ENCODE measurements around the gene STPG4.

STPG4 gene

GRCh38 chr2:47086054-47086471 is 69.0 kb downstream of the STPG4 start:
- DNase-seq: no peak

DNA sequence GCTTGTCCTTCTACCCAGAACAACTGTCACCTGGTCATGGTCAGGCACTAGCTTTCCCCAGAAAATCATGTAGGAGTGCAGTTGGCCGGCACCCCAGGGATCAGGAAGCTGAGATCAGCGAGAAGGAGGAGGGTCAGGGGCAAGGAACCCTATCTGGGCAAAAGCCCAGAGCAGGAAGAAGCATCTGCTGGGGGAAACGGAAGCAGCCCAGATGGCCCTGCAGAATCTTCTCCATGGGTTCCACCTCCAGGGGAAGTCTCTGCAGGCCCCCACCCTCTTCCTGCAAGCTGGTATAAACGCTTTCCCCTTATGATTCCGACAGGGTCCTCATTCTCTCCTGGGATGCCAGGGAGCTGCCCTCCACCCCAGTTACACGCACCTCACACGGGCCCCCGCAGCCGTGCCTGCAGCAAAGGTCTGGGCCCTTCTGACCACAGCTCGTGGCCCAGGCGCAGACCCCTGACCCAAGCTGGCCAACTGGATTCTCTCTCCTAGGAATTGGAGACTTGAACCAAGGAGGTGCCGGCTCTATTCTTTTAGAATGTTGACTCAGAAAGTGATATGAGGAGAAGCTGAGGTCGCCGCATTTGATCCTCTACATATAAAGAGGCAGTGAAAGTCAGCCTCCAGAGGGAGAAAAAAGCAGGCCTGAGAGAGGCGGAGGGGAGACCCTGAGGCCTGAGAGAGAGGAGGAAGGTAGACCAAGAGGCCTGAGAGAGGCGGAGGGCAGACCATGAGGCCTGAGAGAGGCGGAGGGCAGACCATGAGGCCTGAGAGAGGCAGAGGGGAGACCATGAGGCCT is 71.0 kb downstream of the STPG4 start:
- no peak for DNase-seq

GRCh38 chr2:47083485-47083884 is 71.6 kb downstream of the STPG4 start:
- no peak for DNase-seq

DNA sequence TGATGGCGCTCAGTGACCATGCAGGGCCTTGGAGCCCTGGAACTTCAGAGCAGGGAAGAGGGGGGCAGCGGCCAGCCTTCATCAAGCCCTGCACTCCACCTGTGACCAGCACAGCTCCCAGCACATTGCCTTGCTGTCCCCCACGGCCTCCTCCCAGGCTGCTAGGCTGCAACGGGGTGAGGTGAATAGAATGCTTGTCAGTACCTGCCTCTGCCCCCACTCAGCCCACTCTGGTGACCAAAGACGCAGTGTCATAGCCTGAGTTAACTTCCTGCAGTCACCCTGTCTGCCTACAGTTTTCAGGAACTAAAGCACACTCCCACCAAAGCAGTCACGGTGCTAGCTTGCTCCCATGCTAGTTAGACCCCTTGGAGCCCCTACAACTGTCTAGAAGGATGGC is 72.1 kb downstream of the STPG4 start:
- no peak for DNase-seq

GRCh38 chr2:47080888-47081301 is 74.2 kb downstream of the STPG4 start:
- no peak for DNase-seq

GRCh38 chr2:47079515-47080412 is 75.3 kb downstream of the STPG4 start:
- no peak for DNase-seq

DNA sequence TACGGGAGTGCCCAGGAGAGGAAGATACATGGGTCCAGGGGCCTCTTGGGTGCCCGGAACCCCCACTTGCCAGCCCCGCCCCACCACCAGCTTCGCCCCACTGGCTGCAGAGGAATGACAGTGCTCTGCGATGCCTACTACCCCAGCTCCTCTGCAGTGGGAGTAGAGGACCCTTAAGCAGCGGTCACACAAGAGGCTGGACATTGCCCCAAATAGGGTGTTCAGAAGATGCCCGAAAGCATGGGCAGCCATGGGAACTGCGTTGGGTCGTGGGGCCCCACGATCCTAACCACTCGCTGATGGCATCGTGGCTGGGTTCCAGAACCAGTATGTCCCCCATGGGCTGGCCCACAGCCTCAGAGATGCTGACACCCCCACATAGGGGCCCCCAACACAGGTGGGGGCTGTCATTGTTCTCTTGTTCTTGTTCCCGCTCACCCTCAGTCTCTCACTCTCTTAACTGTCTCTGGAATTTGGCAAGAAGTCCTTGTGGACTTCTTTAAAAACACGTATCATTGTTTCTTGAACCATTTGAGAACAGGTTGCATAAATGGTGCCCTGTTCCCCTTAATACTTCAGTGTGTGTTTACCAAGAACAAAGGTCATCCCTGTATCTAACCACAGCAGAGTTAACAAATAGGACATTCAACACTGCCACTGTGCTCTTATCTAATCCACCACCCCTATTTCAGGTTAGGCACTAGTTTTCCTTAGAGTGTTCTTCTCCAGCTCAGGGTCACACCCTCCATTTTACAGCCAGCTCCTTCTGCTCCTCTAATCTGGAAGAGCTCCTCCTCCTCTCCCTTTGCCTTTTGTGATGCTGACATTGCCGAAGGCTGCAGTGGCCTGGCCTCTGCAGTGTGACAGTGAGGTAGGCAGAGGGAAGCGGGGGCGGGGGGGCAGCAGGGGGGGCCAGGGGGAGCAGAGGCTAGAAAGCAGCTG is 76.3 kb downstream of the STPG4 start:
- no peak for DNase-seq

- no peak for DNase-seq
Measured at GRCh38 chr2:47077442-47078117, 77.5 kb downstream of the STPG4 start.

GRCh38 chr2:47076586-47077441 is 78.3 kb downstream of the STPG4 start:
- no peak for DNase-seq

DNA sequence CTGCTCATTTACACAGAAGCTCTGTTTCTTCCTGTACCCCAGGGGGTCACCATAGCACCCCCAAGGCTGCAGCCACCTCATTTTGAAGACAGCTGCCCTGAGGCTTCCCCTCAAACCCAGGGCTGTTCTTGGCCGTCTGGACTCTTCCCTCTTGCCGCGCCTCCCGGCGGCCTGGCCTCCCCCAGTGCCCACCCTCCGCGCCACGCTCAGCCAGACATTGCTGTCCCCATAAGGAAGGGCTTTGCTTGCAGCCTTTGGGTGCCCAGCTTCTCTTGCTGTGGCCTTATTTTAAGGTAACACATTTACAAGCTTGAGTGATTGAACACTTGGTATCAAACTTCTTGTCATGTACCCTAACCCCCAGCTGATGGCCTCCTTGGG is 79.0 kb downstream of the STPG4 start:
- no peak for DNase-seq

GRCh38 chr2:47075361-47076125 is 79.6 kb downstream of the STPG4 start:
- DNase-seq: no peak

DNA sequence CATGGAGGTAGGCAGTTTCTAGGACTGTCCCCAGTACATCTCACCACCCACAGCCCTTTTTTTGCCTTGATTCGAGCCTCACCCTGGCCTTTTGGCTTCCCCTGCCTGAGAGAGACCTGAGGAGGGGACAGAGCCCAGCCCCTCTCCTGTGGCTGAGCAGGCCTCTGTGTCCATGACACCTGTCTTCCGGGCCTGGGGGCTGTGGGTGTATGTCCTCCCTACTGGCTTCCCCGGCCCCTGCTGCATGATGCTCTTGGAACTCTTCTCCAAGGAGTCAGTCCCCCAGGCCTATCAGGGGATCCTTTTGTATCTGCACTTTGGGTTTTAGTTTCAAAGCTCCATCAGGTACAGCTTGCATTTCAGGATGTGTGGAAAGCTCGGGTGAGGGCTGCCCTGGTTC is 80.4 kb downstream of the STPG4 start:
- no peak for DNase-seq

DNA sequence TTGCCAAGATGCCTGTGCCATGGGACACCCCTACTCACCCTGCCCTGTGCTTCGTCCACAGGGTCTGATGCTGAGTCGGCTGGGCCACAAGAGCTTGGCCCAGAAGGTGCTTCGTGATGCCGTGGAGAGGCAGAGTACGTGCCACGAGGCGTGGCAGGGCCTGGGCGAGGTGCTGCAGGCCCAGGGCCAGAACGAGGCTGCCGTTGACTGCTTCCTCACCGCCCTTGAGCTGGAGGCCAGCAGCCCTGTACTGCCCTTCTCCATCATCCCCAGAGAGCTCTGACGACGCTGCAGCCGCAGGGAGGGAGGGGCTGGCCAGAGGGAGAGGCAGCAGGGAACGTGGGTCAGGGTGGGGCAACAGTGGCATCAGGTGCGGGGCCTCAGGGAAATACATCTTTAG is 81.5 kb downstream of the STPG4 start:
- no peak for DNase-seq

- no peak for DNase-seq
Measured at GRCh38 chr2:47073217-47073616, 81.9 kb downstream of the STPG4 start.

DNA sequence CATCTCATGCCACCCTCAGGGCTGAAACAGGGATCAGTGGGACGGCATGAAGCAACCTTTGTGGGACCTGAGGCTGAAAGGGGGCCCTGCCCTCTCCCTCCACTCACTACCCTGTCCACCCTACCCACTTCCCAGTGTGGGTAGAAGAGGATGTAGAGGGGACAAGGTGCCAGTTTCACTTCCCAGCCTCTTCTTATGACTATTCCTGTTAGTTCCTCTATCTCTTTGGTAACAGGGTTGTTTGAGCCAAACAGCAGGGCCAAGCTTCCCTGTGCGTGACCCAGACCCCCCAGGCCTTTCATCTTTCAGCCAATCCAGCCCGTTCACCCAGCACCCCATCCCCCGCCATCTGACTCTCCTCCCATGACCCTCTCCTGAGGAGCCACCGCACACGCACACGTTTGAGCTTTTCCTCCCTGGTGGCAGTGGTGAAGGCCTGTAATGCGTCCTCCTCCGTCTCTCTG is 82.3 kb downstream of the STPG4 start:
- no peak for DNase-seq

DNA sequence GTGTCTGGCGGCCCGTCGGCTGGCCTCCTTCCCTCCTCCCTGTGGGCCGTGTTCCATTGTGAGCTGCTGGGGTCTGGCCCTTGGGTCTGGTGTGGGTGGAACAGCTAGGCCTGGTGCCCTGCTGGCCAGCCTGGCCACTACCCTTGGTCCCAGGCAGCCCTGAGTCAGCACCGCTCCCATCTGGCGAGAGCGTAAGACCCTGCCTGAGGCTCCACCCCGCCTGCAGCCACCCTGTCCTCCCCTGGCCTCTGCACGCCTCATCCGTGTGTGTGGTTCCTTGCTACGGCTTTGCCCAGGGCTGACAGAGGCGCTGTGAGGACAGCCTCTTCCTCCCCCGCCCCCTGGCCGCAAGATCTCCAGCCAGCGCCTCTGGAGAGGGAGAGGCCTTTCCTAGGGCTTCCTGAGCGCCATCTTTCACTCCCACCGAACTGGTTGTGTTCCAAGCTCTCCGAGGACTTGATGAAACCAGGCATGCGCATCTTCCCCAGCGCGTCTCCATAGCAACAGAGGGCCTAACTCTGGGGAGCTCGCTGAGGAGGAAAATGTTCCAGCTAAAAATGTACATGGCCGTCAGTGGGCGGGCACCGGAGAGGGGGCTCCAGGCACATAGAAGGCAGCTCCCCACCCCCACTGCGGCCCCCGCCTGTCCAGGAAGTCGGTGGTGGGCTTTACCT is 83.0 kb downstream of the STPG4 start:
- DNase-seq: no peak

- no peak for DNase-seq
Measured at GRCh38 chr2:47070920-47071824, 83.9 kb downstream of the STPG4 start.

GRCh38 chr2:47070155-47070919 is 84.8 kb downstream of the STPG4 start:
- no peak for DNase-seq
